SU-DHL-6 (cell line): ENCODE measurements around the gene DCLK1.

Experiments used
- CTCF ChIP-seq: fragments of 200-600 bp; sonication (generic); IDR thresholded peaks from one replicate; pipeline ENCODE4 v1.5.1; 2017; ENCODE audit warnings: antibody characterized with exemption, mild to moderate bottlenecking, low read length, moderate library complexity; ENCODE audit not compliant: insufficient read depth, poor library complexity, severe bottlenecking
- EZH2phosphoT487 ChIP-seq: fragments of 200-600 bp; sonication (generic), shearing (Covaris generic); conservative IDR thresholded peaks from 2 replicates; pipeline ENCODE4 v1.6.1; 2018; ENCODE audit warnings: mild to moderate bottlenecking, antibody characterized with exemption, low read length, moderate library complexity, mixed read lengths

GRCh38 chr13:36082396-36082795 lies 48.8 kb downstream of the DCLK1 start:
- TF ChIP-seq CTCF (no peak), EZH2phosphoT487 (no peak)
